ENCODE measurements around the gene EIF4EBP3.

DNA sequence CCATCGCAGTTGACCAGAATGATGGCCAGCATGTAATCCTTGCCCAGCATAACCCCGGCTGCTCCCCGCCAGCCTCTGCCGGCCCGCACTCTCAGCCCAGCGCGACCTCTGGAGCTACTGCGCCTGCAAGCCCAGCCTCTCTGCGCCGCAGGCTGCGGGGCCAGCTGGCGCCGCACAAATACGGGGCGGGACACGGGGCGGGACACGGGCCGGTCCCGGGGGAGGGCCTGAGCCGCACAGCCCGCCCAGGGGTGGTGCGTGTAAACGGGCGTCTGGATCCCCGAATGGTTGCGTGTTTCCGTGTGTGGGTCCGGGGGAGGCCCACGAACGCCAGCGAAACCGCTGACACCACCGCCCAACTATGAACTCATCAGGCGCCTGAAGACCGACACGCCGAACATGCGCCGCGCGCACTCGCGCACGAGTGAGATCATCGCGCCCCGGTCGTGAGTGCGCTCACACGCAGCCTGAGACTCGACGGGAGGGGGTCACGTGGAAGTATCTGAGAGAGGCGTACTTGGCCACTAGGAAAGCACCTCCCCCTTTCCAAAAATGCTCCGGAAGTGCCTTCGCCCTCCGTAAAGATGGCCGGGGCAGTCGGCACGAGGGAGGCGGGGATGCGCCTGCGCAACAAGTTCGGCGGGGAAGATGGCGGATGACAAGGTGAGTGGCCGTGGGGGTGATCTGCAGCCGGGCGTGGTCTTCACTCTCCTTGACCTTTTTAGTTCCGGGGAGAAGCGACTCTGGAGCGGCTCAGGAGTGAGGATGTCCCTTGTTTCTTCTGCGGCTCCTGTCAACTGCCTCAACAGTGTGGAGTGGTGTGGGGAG is 16.9 kb downstream of the EIF4EBP3 start, which contains the start of the genes APBB3 and SLC35A4:
- TF ChIP-seq, protein P1, sequence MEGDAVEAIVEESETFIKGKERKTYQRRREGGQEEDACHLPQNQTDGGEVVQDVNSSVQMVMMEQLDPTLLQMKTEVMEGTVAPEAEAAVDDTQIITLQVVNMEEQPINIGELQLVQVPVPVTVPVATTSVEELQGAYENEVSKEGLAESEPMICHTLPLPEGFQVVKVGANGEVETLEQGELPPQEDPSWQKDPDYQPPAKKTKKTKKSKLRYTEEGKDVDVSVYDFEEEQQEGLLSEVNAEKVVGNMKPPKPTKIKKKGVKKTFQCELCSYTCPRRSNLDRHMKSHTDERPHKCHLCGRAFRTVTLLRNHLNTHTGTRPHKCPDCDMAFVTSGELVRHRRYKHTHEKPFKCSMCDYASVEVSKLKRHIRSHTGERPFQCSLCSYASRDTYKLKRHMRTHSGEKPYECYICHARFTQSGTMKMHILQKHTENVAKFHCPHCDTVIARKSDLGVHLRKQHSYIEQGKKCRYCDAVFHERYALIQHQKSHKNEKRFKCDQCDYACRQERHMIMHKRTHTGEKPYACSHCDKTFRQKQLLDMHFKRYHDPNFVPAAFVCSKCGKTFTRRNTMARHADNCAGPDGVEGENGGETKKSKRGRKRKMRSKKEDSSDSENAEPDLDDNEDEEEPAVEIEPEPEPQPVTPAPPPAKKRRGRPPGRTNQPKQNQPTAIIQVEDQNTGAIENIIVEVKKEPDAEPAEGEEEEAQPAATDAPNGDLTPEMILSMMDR (IDR thresholded peaks at IDR 0.05), result no peak
- peak in 1 of 2 donors; percentile 67 for TF ChIP-seq POLR2A (IDR thresholded peaks at IDR 0.05)

All from vagina (tissue), 2 donors.